AG10803 (cell line): Measurements from ENCODE around the gene CAPN9.

Experiments
- DNase-seq: peaks from one replicate; pipeline ENCODE4 v3.0.0; 2010; ENCODE audit warnings: low read depth
- H3K4me3 ChIP-seq: 2 replicates; pipeline ENCODE4 v1.5.1; 2011; ENCODE audit warnings: mild to moderate bottlenecking, low read length, control low read depth
- CTCF ChIP-seq: conservative IDR thresholded peaks from 2 replicates; pipeline ENCODE4 v1.5.1; 2011; ENCODE audit warnings: mild to moderate bottlenecking, low read length, control low read depth, inconsistent platforms

CAPN9 gene

GRCh38 chr1:230750576-230750975 lies 3.4 kb downstream of the CAPN9 start:
- TF ChIP-seq CTCF = no peak
- no peak overlapping the region for H3K4me3 ChIP-seq
- DNase-seq = no peak

- DNase-seq = no peak
- H3K4me3 ChIP-seq = no peak overlapping the region
- no peak for TF ChIP-seq CTCF
Observed at GRCh38 chr1:230750986-230751625, 3.9 kb downstream of the CAPN9 start.

GRCh38 chr1:230752407-230752806 lies 5.2 kb downstream of the CAPN9 start:
- no peak overlapping the region for H3K4me3 ChIP-seq
- no peak for DNase-seq
- no peak for TF ChIP-seq CTCF

- no peak for DNase-seq
- TF ChIP-seq CTCF = no peak
- H3K4me3 ChIP-seq = no peak overlapping the region
Observed at GRCh38 chr1:230753191-230753585, 6.0 kb downstream of the CAPN9 start.

- no peak for DNase-seq
- TF ChIP-seq CTCF = no peak
- no peak overlapping the region for H3K4me3 ChIP-seq
Observed at GRCh38 chr1:230753586-230754251, 6.5 kb downstream of the CAPN9 start.

GRCh38 chr1:230754796-230755195 lies 7.6 kb downstream of the CAPN9 start:
- H3K4me3 ChIP-seq = no peak overlapping the region
- TF ChIP-seq CTCF = no peak
- peak; percentile 59 for DNase-seq

GRCh38 chr1:230757856-230758708 lies 10.9 kb downstream of the CAPN9 start:
- no peak overlapping the region for H3K4me3 ChIP-seq
- no peak for DNase-seq
- no peak for TF ChIP-seq CTCF
